Measurements from ENCODE around the gene PDE9A.

Gene PDE9A

DNA sequence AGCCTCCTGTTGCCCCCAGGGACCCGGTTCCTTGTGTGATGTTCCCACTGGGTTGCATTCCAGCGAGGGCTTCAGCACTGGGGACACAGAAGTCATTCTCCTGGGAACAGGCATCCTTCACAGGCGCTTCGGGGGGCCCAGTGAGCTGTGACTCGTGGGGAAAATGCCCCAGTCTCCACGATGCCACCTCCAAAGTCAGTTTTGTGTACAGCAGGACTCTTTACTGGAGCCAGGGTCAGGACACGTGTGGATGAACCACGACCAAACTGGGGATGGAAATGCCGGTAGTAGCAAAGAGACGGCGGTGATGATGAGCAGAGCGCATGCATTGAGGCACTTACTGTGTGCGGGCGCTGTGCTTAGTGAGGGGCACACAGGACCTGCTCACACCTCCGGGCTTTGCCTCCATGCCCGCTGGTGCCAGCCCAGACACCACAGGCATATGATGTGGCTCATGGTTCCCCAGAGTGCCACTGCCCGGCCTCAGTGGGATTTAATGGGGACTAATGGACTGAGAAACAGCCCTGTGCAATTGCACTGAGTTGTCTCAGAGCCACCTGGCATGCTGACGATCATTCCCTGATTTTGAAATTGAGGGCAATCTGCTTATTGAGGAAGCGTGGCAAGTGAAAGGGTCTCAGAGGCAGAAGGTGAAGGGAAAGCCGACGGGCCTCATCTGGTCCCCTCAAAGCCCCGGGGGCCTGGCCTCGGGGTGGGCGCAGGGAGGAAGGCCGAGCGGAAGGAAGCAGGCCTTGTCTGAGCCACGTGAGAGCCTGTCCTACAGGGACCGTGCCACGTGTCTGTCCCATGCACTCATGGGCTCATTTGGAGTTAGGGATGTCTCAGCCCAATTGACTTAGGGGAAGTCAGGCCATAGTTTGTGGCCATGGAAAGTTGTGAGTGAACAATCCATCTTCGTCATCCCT is 91.4 kb downstream of the PDE9A start:
- DNase-seq = no peak

- no peak for DNase-seq
Observed at GRCh38 chr21:42745511-42746239, 92.3 kb downstream of the PDE9A start.

- DNase-seq = no peak
Observed at GRCh38 chr21:42746240-42746592, 92.8 kb downstream of the PDE9A start.

DNA sequence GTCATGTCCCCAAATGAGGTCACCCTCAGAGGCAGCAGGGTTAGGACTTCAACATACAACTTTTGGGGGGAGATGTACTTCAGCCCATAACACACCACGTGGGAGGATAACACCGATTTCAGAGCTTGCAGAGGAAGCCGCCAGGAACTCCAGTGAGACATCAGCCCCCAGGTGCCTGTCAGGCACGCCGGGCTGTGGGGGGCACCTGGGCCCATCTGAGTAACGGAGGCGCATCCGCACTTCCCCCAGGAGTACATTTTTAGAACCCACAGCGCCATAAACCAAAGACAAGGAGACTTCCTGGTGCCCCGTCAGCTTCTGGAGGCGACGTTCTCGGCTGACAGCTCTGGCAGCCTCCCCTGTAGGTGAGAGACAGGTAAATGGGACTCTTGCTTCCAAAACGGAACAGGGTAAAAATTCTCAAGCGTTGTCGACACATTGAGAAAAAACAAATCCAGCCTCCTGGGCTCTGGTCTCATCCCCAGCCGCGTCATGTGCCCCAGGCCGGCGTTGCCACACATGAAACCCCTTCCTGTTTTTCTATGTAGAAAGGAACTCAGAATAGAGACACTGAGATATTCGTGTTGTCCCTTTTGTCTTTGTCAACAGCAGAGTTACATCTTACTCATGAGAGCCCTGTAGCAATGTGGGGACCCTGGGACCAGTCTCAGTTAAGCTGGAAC is 93.3 kb downstream of the PDE9A start:
- DNase-seq = peak; percentile 30

GRCh38 chr21:42747276-42747701 is 93.9 kb downstream of the PDE9A start:
- no peak for DNase-seq

DNA sequence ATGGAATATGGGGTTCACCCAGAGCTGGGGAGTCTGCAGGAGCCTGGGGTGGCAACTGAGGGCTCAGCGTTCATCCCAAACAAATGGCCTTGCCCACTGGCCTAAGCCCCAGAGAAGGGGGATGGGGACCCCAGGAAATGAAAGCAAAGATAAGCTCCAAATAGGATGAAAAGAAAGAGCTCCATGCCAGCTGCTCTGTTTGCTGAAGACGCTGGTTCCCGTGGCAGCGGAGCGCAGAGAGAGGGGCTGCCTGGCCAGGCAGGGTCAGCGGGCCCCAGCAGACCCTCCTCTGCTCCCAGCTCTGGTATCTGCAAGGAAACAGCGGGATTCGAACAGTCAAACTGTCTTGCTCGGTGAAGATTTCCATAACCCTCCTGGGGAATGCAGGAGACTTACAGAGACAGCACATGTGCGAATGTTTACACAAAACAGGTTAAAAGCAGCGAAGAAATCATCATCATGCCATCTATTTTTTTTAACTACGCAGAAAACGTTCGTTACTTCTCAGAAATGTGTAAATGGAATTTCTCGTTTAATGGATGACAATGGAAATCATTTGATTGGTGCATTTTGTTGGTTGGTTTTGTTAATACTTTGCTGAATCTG is 94.4 kb downstream of the PDE9A start:
- no peak for DNase-seq

GRCh38 chr21:42748620-42749176 is 95.3 kb downstream of the PDE9A start:
- no peak for DNase-seq

DNA sequence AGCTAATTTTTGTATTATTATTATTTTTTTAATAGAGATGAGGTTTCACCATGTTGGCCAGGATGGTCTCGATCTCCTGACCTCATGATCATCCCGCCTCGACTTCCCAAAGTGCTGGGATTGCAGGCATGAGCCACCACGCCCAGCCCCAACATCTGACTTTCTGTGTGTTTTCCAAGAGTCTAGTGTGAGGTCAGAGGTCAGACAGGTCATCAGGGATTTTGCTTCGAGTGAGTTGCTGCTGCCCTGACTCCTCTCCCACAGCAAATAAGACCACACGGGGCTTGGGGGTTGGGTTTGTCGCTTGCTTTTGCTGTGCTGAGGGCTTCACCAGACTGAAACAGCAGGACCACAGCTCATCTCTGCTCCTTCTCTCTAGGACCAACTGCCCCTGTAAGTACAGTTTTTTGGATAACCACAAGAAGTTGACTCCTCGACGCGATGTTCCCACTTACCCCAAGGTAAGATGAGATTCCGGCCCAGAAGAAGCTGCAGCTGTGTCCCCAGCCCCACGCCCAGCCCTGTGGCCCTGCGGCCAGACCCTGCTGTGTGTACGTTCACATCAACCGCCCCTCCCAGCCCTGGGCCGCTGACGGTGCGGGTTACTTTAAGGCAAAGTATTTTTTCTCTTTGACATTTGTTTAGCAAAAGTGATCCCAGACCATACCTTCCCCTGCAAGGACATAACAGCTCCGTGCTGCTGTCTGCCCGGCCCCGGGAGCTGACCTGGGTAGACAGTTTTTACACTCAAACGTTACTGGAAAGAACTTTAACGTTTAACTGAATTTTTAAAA is 97.5 kb downstream of the PDE9A start:
- DNase-seq = no peak

DNA sequence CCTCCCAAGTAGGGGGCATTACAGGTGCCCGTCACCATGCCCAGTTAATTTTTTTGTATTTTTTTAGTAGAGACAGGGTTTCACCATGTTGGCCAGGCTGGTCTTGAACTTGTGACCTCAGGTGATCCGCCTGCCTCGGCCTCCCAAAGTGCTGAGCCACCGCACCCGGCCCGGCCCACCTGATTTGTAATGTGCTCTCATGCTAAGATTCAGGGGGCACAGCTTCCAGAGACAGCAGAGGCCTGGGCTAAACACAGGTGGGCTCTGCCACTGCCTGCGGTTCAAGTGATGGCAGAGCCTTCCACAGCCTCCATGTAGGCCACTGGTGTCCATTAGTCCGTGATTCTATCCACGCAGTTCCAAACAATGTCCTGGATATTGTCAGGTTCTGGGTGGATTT is 98.4 kb downstream of the PDE9A start:
- DNase-seq = no peak

GRCh38 chr21:42753804-42754203 is 100.4 kb downstream of the PDE9A start:
- DNase-seq = no peak

GRCh38 chr21:42754270-42754933 is 101.0 kb downstream of the PDE9A start:
- DNase-seq = no peak

GRCh38 chr21:42755031-42755665 is 101.7 kb downstream of the PDE9A start:
- no peak for DNase-seq

- no peak for DNase-seq
Observed at GRCh38 chr21:42755766-42756579, 102.6 kb downstream of the PDE9A start.

- DNase-seq = no peak
Observed at GRCh38 chr21:42756580-42757250, 103.3 kb downstream of the PDE9A start.

- no peak for DNase-seq
Observed at GRCh38 chr21:42757422-42757821, 104.0 kb downstream of the PDE9A start.

- DNase-seq = no peak
Observed at GRCh38 chr21:42757826-42758655, 104.6 kb downstream of the PDE9A start.

GRCh38 chr21:42758721-42759593 is 105.5 kb downstream of the PDE9A start:
- DNase-seq = no peak

DNA sequence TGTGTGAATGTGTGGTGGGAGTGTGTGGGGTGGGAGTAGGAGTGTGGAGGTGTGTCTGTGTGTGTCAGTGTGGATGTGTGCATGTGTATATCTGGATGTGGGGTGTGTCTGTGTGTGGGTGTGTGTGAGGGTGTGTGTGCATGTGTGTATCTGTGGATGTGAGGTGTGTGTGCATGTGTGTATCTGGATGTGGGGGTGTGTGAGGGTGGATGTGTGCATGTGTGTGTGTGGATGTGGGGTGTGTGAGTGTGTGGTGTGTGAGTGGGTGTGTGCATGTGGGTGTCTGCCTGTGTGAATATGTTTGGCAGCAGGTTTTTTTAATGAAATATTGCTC is 106.1 kb downstream of the PDE9A start:
- no peak for DNase-seq
